AG04450 (cell line): Measurements from ENCODE around the gene FYN. TPM values are rescaled to one million over a fixed set of nuclear protein-coding genes. Genes with fewer than 3 reads are reported as not detected.

ENCODE experiments used
- CTCF ChIA-PET: fragments of 300-600, 350-600 bp; formaldehyde crosslinking; extraction: SDS; loops from one replicate; lab custom pipeline; 2022; ENCODE audit warnings: antibody characterized with exemption, inconsistent platforms; lab: Charles Lee
- POLR2A ChIA-PET: fragments of 350-600 bp; formaldehyde crosslinking; extraction: SDS; loops from one replicate; lab custom pipeline; 2021; ENCODE audit warnings: antibody characterized with exemption, inconsistent platforms; lab: Yijun Ruan, JAX
- DNase-seq: peaks from one replicate; pipeline ENCODE4 v3.0.0-alpha.2; 2011; ENCODE audit warnings: low read depth, low spot score
- H3K27ac ChIP-seq: one replicate; pipeline ENCODE4 v1.5.1; 2012; ENCODE audit warnings: low read depth, low read length, control low read depth
- H3K27me3 ChIP-seq: one replicate; pipeline ENCODE4 v1.6.0; 2012; ENCODE audit warnings: low read length; ENCODE audit not compliant: control insufficient read depth, insufficient read depth
- H3K4me3 ChIP-seq: 2 replicates; pipeline ENCODE4 v1.5.1; 2011; ENCODE audit warnings: mild to moderate bottlenecking, low read depth, low read length, control low read depth
- H3K9me3 ChIP-seq: 2 replicates; pipeline ENCODE4 v1.5.1; 2012; ENCODE audit warnings: low read length; ENCODE audit not compliant: control insufficient read depth, insufficient read depth
- CTCF ChIP-seq: IDR thresholded peaks from 2 replicates; pipeline ENCODE4 v1.5.1; 2011; ENCODE audit warnings: low read depth, low read length, control low read depth, inconsistent platforms
- polyA plus RNA-seq: library from polyadenylated mRNA; depleted of rRNA; stranded (reverse); fragments of >200 nt; gene quantifications from 2 replicates; pipeline ENCODE4 v1.2.3, GENCODE V29; 2011

Gene FYN
- polyA plus RNA-seq, 1 experiment, result 29.0 TPM

GRCh38 chr6:111707773-111708172 is 165.5 kb downstream of the FYN start:
- Histone ChIP-seq H3K9me3 (no peaks in the 10 kb centered on the region), H3K27ac (no peak overlapping the region), H3K27me3 (no peaks in the 10 kb centered on the region), H3K4me3 (no peak overlapping the region)
- ChIA-PET POLR2A (no interaction called here), CTCF (interaction anchor here (0.5 to 7.2 kb wide), 2 partner anchors 71 to 334 kb away, joined by 6 to 175 read pairs; no protein-coding TSS in a partner anchor)
- no peak for TF ChIP-seq CTCF
- no peak for DNase-seq

- Histone ChIP-seq H3K27ac (no peak overlapping the region), H3K4me3 (no peak overlapping the region), H3K27me3 (no peaks in the 10 kb centered on the region), H3K9me3 (no peaks in the 10 kb centered on the region)
- no peak for DNase-seq
- ChIA-PET POLR2A (no interaction called here), CTCF (interaction anchor here (7.2 kb wide), 1 partner anchor 335 kb away, joined by 175 read pairs; no protein-coding TSS in a partner anchor)
- no peak for TF ChIP-seq CTCF
These were observed 166.3 kb downstream of the FYN start for GRCh38 chr6:111706841-111707391.

- no peak for DNase-seq
- no peak overlapping the region for H3K4me3 ChIP-seq
- H3K27ac ChIP-seq, result no peak overlapping the region
- POLR2A ChIA-PET, result interaction anchor here (0.6 kb wide), 1 partner anchor 170 kb away, joined by 3 read pairs; the partner anchor contains the start of gene FYN
- TF ChIP-seq CTCF, result no peak
- no peaks in the 10 kb centered on the region for H3K27me3 ChIP-seq
- no peaks in the 10 kb centered on the region for H3K9me3 ChIP-seq
- CTCF ChIA-PET, result interaction anchor here (0.7 to 3.6 kb wide), 3 partner anchors 337 to 341 kb away, joined by 3 to 10 read pairs (median 4); no protein-coding TSS in a partner anchor
These were observed 169.5 kb downstream of the FYN start for GRCh38 chr6:111703723-111704122.

GRCh38 chr6:111702268-111702667 is 171.0 kb downstream of the FYN start:
- CTCF ChIA-PET, result interaction anchor here (1.0 to 3.6 kb wide), 2 partner anchors 295 to 341 kb away, joined by 4 to 10 read pairs; no protein-coding TSS in a partner anchor
- no peak for DNase-seq
- Histone ChIP-seq H3K27ac (no peak overlapping the region), H3K27me3 (no peaks in the 10 kb centered on the region), H3K4me3 (no peak overlapping the region), H3K9me3 (no peaks in the 10 kb centered on the region)
- no peak for TF ChIP-seq CTCF
- POLR2A ChIA-PET, result no interaction called here

- Histone ChIP-seq H3K9me3 (no peaks in the 10 kb centered on the region), H3K27ac (no peak overlapping the region), H3K4me3 (no peak overlapping the region), H3K27me3 (no peaks in the 10 kb centered on the region)
- CTCF ChIA-PET, result interaction anchor here (1.1 kb wide), 1 partner anchor 9 kb away, joined by 3 read pairs; no protein-coding TSS in a partner anchor
- POLR2A ChIA-PET, result no interaction called here
- no peak for DNase-seq
- TF ChIP-seq CTCF, result no peak
These were observed 172.1 kb downstream of the FYN start for GRCh38 chr6:111701146-111701545.
